Spleen (tissue), 11 donors: Measurements from ENCODE around the gene GABARAPL2. TPM values are rescaled to one million over a fixed set of nuclear protein-coding genes. Genes with fewer than 3 reads are reported as not detected.

Experiments used
- DNase-seq: peaks from one replicate; pipeline ENCODE4 v3.0.0-alpha.2; 2020
- H3K27ac ChIP-seq, 8 donors: fragments of 200-600 bp; sonication (generic) in 7 of 8; 1 replicate in 4 of 8; 2 replicates in 4 of 8; pipeline versions ENCODE4 v1.5.0 to v1.8.0; 2016 to 2021; ENCODE audit warnings: inconsistent platforms in 4 of 8, mild to moderate bottlenecking in 4 of 8, moderate library complexity in 1 of 8
- H3K27me3 ChIP-seq, 7 donors: fragments of 200-600 bp; sonication (generic) in 6 of 7; replicated peaks in 1 of 7; 1 replicate in 4 of 7; 2 replicates in 3 of 7; pipeline versions ENCODE4 v1.5.0 to v1.8.0; 2016 to 2021; ENCODE audit warnings: inconsistent platforms in 3 of 7, mild to moderate bottlenecking in 1 of 7
- H3K36me3 ChIP-seq, 6 donors: fragments of 200-600 bp; sonication (generic) in 5 of 6; 1 replicate in 4 of 6; 2 replicates in 2 of 6; pipeline versions ENCODE4 v1.5.0 to v1.8.0; 2016 to 2021; ENCODE audit warnings: inconsistent platforms in 2 of 6
- H3K4me1 ChIP-seq, 6 donors: fragments of 200-600 bp; sonication (generic) in 5 of 6; 1 replicate in 3 of 6; 2 replicates in 3 of 6; pipeline versions ENCODE4 v1.5.0 to v1.8.0; 2016 to 2021; ENCODE audit warnings: inconsistent platforms in 3 of 6
- H3K4me3 ChIP-seq, 8 donors: fragments of 200-600 bp; sonication (generic) in 7 of 8; 1 replicate in 4 of 8; 2 replicates in 4 of 8; pipeline versions ENCODE4 v1.5.0 to v1.8.0; 2016 to 2021; ENCODE audit warnings: inconsistent platforms in 4 of 8, mild to moderate bottlenecking in 4 of 8, moderate library complexity in 2 of 8
- H3K9me3 ChIP-seq, 8 donors: fragments of 200-600 bp; sonication (generic) in 7 of 8; 1 replicate in 4 of 8; 2 replicates in 4 of 8; pipeline versions ENCODE4 v1.5.0 to v1.8.0; 2016 to 2021; ENCODE audit warnings: inconsistent platforms in 4 of 8
- CTCF ChIP-seq, 11 experiments: fragments of 200-600 bp in 7 of 11; fragments of 450-650 bp in 4 of 11; sonication (generic) in 4 of 11; IDR thresholded peaks in 8 of 11; conservative IDR thresholded peaks in 3 of 11; 1 replicate in 7 of 11; 2 replicates in 4 of 11; pipeline versions ENCODE4 v1.4.0 to v1.8.0; 2016 to 2021; ENCODE audit warnings: antibody characterized with exemption in 11 of 11, inconsistent platforms in 4 of 11, mild to moderate bottlenecking in 1 of 11
- POLR2A ChIP-seq, 3 donors: fragments of 450-650 bp; IDR thresholded peaks; one replicate each; pipeline ENCODE4 v1.5.1; 2017; ENCODE audit warnings: antibody characterized with exemption in 3 of 3, mild to moderate bottlenecking in 1 of 3
- POLR2AphosphoS5 ChIP-seq, 3 donors: sonication (generic); formaldehyde crosslinking; IDR thresholded peaks; one replicate each; pipeline ENCODE4 v1.5.1; 2017; ENCODE audit warnings: antibody characterized with exemption in 3 of 3
- WGBS, 5 donors: extraction: QIAGEN DNeasy Blood & Tissue Kit in 3 of 5; methylation state at CpG; one replicate each; pipeline versions ENCODE4 v1.1.5 to v1.1.7; 2013 to 2018; 5-methylcytosine and 5-hydroxymethylcytosine counted together
- intact Hi-C: fragments of 100-400 bp; cut with DNase I; formaldehyde crosslinking; loops from one replicate; pipeline ENCODE4 v1.15.0; 2023; ENCODE audit warnings: low total_unique reads
- polyA plus RNA-seq, 3 donors: library from polyadenylated mRNA; stranded (reverse); fragments of 200-250 nt; gene quantifications; one replicate each; pipeline ENCODE4 v1.2.1, GENCODE V29; 2013
- total RNA-seq, 7 donors: library from RNA; depleted of rRNA in 3 of 7; stranded (reverse); fragments of >200 nt in 3 of 7; fragmentation: NEBNext Ultra II Directional in 4 of 7; extraction: Animal tissue kit (Norgen Biotek cat#: 25700) in 4 of 7; gene quantifications; one replicate each; pipeline versions ENCODE4 v1.1.0 to v1.2.1, GENCODE V29; 2016 to 2021
- donor health status: healthy with polysubstance abuse.
- donor health status: DM: no; HTN: no; CAD: no; lungs with moderate emphysema.
- donor health status: DM: no; HTN: no; CAD: no.
- donor health status: Bipolar disorder and iron deficiency.
- donor health status: healthy.
- donor health status: DM: no; HTN: no; CAD: no.
- donor health status: DM: yes; HTN: yes; CAD: no.

The GABARAPL2 gene
- total and polyA plus RNA-seq, 10 donors, result 86.6 to 169 (median 123) TPM

- 62 to 95% (median 79%) methylated on average over 2 of the region's 2 CpGs for WGBS, 5 donors
- H3K27ac ChIP-seq, result peak overlapping the region in 2 of 8 donors; percentile 36 to 44
- intact Hi-C loops, result loop anchor here (10.0 kb wide), 1 partner anchor 94 kb away; the partner anchor contains the start of gene TMEM170A
Observed at GRCh38 chr16:75558846-75559401, 7.3 kb upstream of the GABARAPL2 start.

GRCh38 chr16:75559564-75560372, 6.4 kb upstream of the GABARAPL2 start:
- 55 to 81% (median 72%) methylated on average over 10 of the region's 10 CpGs for WGBS, 5 donors
- peak overlapping the region in 4 of 8 donors; percentile 13 to 44 (median 28) for H3K27ac ChIP-seq
- no peaks in the 10 kb centered on the region for H3K9me3 ChIP-seq
- DNase-seq, result no peak
- peaks cover 6 to 26% (median 17%) of the 10 kb centered on the region in 6 donors for H3K4me1 ChIP-seq
- H3K27me3 ChIP-seq, result peaks cover 0 to 5% (median 0%) of the 10 kb centered on the region in 7 donors
- no peaks in the 10 kb centered on the region for H3K36me3 ChIP-seq
- no peak overlapping the region for H3K4me3 ChIP-seq
- TF ChIP-seq CTCF (IDR thresholded peaks at IDR 0.05 in 8 of 11, conservative IDR thresholded peaks at IDR 0.05 in 3 of 11), result no peak
- no peak for TF ChIP-seq POLR2A (IDR thresholded peaks at IDR 0.05)
- TF ChIP-seq POLR2AphosphoS5 (IDR thresholded peaks at IDR 0.05), result no peak
- intact Hi-C loops, result loop anchor here (10.0 kb wide), 1 partner anchor 95 kb away; the partner anchor contains the start of gene TMEM170A

More at GRCh38 chr16:75558846-75559401, 7.3 kb upstream of the GABARAPL2 start:
- no peak for DNase-seq
- TF ChIP-seq POLR2AphosphoS5 (IDR thresholded peaks at IDR 0.05), result no peak
- H3K36me3 ChIP-seq, result no peaks in the 10 kb centered on the region
- H3K4me1 ChIP-seq, result peaks cover 6 to 27% (median 20%) of the 10 kb centered on the region in 6 donors
- no peak overlapping the region for H3K4me3 ChIP-seq
- H3K9me3 ChIP-seq, result no peaks in the 10 kb centered on the region
- H3K27me3 ChIP-seq, result peaks cover 0 to 5% (median 0%) of the 10 kb centered on the region in 7 donors

- no peak for TF ChIP-seq POLR2A (IDR thresholded peaks at IDR 0.05)
- TF ChIP-seq POLR2AphosphoS5 (IDR thresholded peaks at IDR 0.05), result no peak
- no peak for TF ChIP-seq CTCF (IDR thresholded peaks at IDR 0.05 in 8 of 11, conservative IDR thresholded peaks at IDR 0.05 in 3 of 11)
- H3K4me1 ChIP-seq, result peaks cover 36 to 57% (median 49%) of the 10 kb centered on the region in 6 donors
- intact Hi-C loops, result loop anchor here (5.0 kb wide), 1 partner anchor 57 kb away; the partner anchor contains the start of gene ADAT1
- peak overlapping the region; percentile 70 to 98 (median 94) for H3K4me3 ChIP-seq
- H3K27me3 ChIP-seq, result peaks cover 0 to 2% (median 0%) of the 10 kb centered on the region in 7 donors
- H3K9me3 ChIP-seq, result no peaks in the 10 kb centered on the region
- WGBS, 5 donors, result 20 to 28% (median 23%) methylated on average over 15 of the region's 15 CpGs
- DNase-seq, result no peak
- H3K36me3 ChIP-seq, result peaks cover 0 to 33% (median 26%) of the 10 kb centered on the region in 6 donors
- H3K27ac ChIP-seq, result peak overlapping the region; percentile 83 to 96 (median 88)
Observed at GRCh38 chr16:75565640-75566039, 539 bp upstream of the GABARAPL2 start.

- Histone ChIP-seq H3K27ac (peak overlapping the region; percentile 83 to 96 (median 88)), H3K4me1 (peaks cover 38 to 69% (median 59%) of the 10 kb centered on the region in 6 donors), H3K9me3 (no peaks in the 10 kb centered on the region), H3K4me3 (peak overlapping the region; percentile 70 to 98 (median 94)), H3K36me3 (peaks cover 0 to 44% (median 36%) of the 10 kb centered on the region in 6 donors), H3K27me3 (no peaks in the 10 kb centered on the region)
- intact Hi-C loops, result loop anchor here (5.0 kb wide), 1 partner anchor 55 kb away; the partner anchor contains the start of gene ADAT1
- TF ChIP-seq POLR2AphosphoS5 (IDR thresholded peaks at IDR 0.05) (no peak), POLR2A (IDR thresholded peaks at IDR 0.05) (no peak), CTCF (IDR thresholded peaks at IDR 0.05 in 8 of 11, conservative IDR thresholded peaks at IDR 0.05 in 3 of 11) (no peak)
- no peak for DNase-seq
- 1 to 5% (median 3%) methylated on average over 14 to 32 of the region's 32 CpGs for WGBS, 5 donors
Observed at GRCh38 chr16:75566758-75567255, 628 bp downstream of the GABARAPL2 start.
